WTC11 (cell line): Measurements from ENCODE around the gene IFNA17. TPM values are rescaled to one million over a fixed set of nuclear protein-coding genes. Genes with fewer than 3 reads are reported as not detected.

ENCODE experiments used
- ATAC-seq: fragments of 200-7000 bp; cut with Tn5 transposase; 2 replicates; pipeline ENCODE4 v1.10.0; 2021; ENCODE audit warnings: mild to moderate bottlenecking, moderate library complexity
- Bru-seq: library from RNA; stranded (reverse); fragments of 400-500 nt; gene quantifications from one replicate; lab custom pipeline; 2021; lab: Mats Ljungman, UMichigan
- CTCF ChIA-PET: fragments of 300-600 bp; sonication (Branson Sonifier 250); formaldehyde crosslinking; loops from one replicate; lab custom pipeline; 2021; ENCODE audit warnings: antibody characterized with exemption; lab: Charles Lee
- POLR2A ChIA-PET: fragments of 350-600 bp; sonication (Branson Sonifier 250); formaldehyde crosslinking; loops from one replicate; lab custom pipeline; 2021; ENCODE audit warnings: antibody characterized with exemption; lab: Charles Lee
- DNase-seq: peaks from one replicate; pipeline ENCODE4 v3.0.0; 2021; ENCODE audit warnings: low spot score
- H3K27ac Mint-ChIP-seq: 2 replicates; pipeline ENCODE4 v1.8.0; 2021; ENCODE audit warnings: mixed read lengths
- H3K27me3 Mint-ChIP-seq: 2 replicates; pipeline ENCODE4 v1.8.0; 2021; ENCODE audit warnings: low read depth, mild to moderate bottlenecking, moderate library complexity, mixed read lengths
- H3K36me3 Mint-ChIP-seq: 2 replicates; pipeline ENCODE4 v1.8.0; 2021; ENCODE audit warnings: mixed read lengths
- H3K4me1 Mint-ChIP-seq: 2 replicates; pipeline ENCODE4 v1.8.0; 2022; ENCODE audit warnings: mixed read lengths
- H3K4me3 Mint-ChIP-seq: 2 replicates; pipeline ENCODE4 v1.8.0; 2021; ENCODE audit warnings: mild to moderate bottlenecking, moderate library complexity, mixed read lengths
- H3K9me3 Mint-ChIP-seq: 2 replicates; pipeline ENCODE4 v1.8.0; 2021; ENCODE audit warnings: mixed read lengths
- ATF2 ChIP-seq: sonication (generic); formaldehyde crosslinking; IDR thresholded peaks from 2 replicates; pipeline ENCODE4 v1.8.1; 2022; ENCODE audit warnings: low read depth, missing genetic modification reagents, borderline replicate concordance
- ATF3 ChIP-seq: sonication (generic); formaldehyde crosslinking; conservative IDR thresholded peaks from 2 replicates; pipeline ENCODE4 v1.8.1; 2022; ENCODE audit warnings: mild to moderate bottlenecking, missing genetic modification reagents
- CTCF ChIP-seq: fragments of 200-600 bp; IDR thresholded peaks from 2 replicates; pipeline ENCODE4 v1.8.0; 2022; ENCODE audit warnings: antibody characterized with exemption
- E2F4 ChIP-seq: sonication (generic); formaldehyde crosslinking; IDR thresholded peaks from 2 replicates; pipeline ENCODE4 v1.8.1; 2022; ENCODE audit warnings: low read depth, mild to moderate bottlenecking, moderate library complexity, missing genetic modification reagents, borderline replicate concordance
- ESRRA ChIP-seq: sonication (generic); formaldehyde crosslinking; IDR thresholded peaks from 2 replicates; pipeline ENCODE4 v1.8.1; 2022; ENCODE audit warnings: mild to moderate bottlenecking, missing genetic modification reagents, borderline replicate concordance
- FOXK1 ChIP-seq: sonication (generic); formaldehyde crosslinking; IDR thresholded peaks from 2 replicates; pipeline ENCODE4 v1.8.0; 2022; ENCODE audit warnings: mild to moderate bottlenecking, moderate library complexity, missing genetic modification reagents
- IRF1 ChIP-seq: sonication (generic); formaldehyde crosslinking; IDR thresholded peaks from 2 replicates; pipeline ENCODE4 v1.8.0; 2023; ENCODE audit warnings: missing genetic modification reagents
- MYBL2 ChIP-seq: sonication (generic); formaldehyde crosslinking; IDR thresholded peaks from 2 replicates; pipeline ENCODE4 v1.8.1; 2023; ENCODE audit warnings: mild to moderate bottlenecking, moderate library complexity, missing genetic modification reagents
- NFATC4 ChIP-seq: fragments of 250-450 bp; sonication (Bioruptor Pico); IDR thresholded peaks from 2 replicates; pipeline ENCODE4 v1.9.0; 2021; ENCODE audit warnings: mild to moderate bottlenecking
- NFYB ChIP-seq: sonication (generic); formaldehyde crosslinking; conservative IDR thresholded peaks from 2 replicates; pipeline ENCODE4 v1.8.0; 2022; ENCODE audit warnings: low read depth, missing genetic modification reagents
- NR3C1 ChIP-seq: sonication (generic); formaldehyde crosslinking; conservative IDR thresholded peaks from 2 replicates; pipeline ENCODE4 v1.8.1; 2023; ENCODE audit warnings: low read depth, mild to moderate bottlenecking, missing genetic modification reagents
- PRDM15 ChIP-seq: sonication (generic); formaldehyde crosslinking; IDR thresholded peaks from 2 replicates; pipeline ENCODE4 v1.8.0; 2022; ENCODE audit warnings: missing genetic modification reagents
- PREB ChIP-seq: sonication (generic); formaldehyde crosslinking; IDR thresholded peaks from 2 replicates; pipeline ENCODE4 v1.8.1; 2022; ENCODE audit warnings: mild to moderate bottlenecking, missing genetic modification reagents, moderate library complexity, borderline replicate concordance
- PRRX2 ChIP-seq: fragments of 250-450 bp; sonication (Bioruptor Pico); IDR thresholded peaks from 2 replicates; pipeline ENCODE4 v1.8.0; 2021; ENCODE audit warnings: mild to moderate bottlenecking
- RELA ChIP-seq: sonication (generic); formaldehyde crosslinking; IDR thresholded peaks from 2 replicates; pipeline ENCODE4 v1.8.1; 2022; ENCODE audit warnings: missing genetic modification reagents, mild to moderate bottlenecking, borderline replicate concordance
- TEAD4 ChIP-seq: sonication (generic); formaldehyde crosslinking; IDR thresholded peaks from 2 replicates; pipeline ENCODE4 v1.8.0; 2022; ENCODE audit warnings: mild to moderate bottlenecking, missing genetic modification reagents
- USF1 ChIP-seq: sonication (generic); formaldehyde crosslinking; IDR thresholded peaks from 2 replicates; pipeline ENCODE4 v1.8.0; 2022; ENCODE audit warnings: mild to moderate bottlenecking, missing genetic modification reagents
- ZBTB21 ChIP-seq: sonication (generic); formaldehyde crosslinking; IDR thresholded peaks from 2 replicates; pipeline ENCODE4 v1.8.1; 2023; ENCODE audit warnings: mild to moderate bottlenecking, missing genetic modification reagents, borderline replicate concordance
- ZNF219 ChIP-seq: sonication (generic); formaldehyde crosslinking; IDR thresholded peaks from 2 replicates; pipeline ENCODE4 v1.8.0; 2023; ENCODE audit warnings: missing genetic modification reagents, mild to moderate bottlenecking, borderline replicate concordance
- ZNF232 ChIP-seq: sonication (generic); formaldehyde crosslinking; IDR thresholded peaks from 2 replicates; pipeline ENCODE4 v1.8.0; 2022; ENCODE audit warnings: mild to moderate bottlenecking, missing genetic modification reagents
- long read RNA-seq, 3 experiments: library from RNA in 1 of 3; library from capped mRNA in 1 of 3; library from polyadenylated mRNA in 1 of 3; unstranded in 2 of 3; stranded (forward) in 1 of 3; transcript quantifications; one replicate each; pipeline ENCODE4 v2.0.0, GENCODE V29; 2021
- total RNA-seq: library from RNA; stranded (reverse); gene quantifications from 3 replicates; pipeline ENCODE4 v1.2.3, GENCODE V29; 2021

IFNA17 gene
- total RNA-seq (not detected in 3 replicates), Bru-seq, nascent RNA (not detected)
- long read RNA-seq, experiment 1, result 0 reads
- long read RNA-seq, experiment 2, result 0 reads
- long read RNA-seq, experiment 3, result 0 reads

GRCh38 chr9:21228122-21228521 is at the start of gene IFNA17:
IFNA17 (minus strand) TSS chr9:21228222; CDS start chr9:21228173, 49 bp downstream.
- TF ChIP-seq PREB (CRISPR knock-in tag), result no peak
- TF ChIP-seq IRF1, result no peak
- TF ChIP-seq ZBTB21 (CRISPR knock-in tag), result no peak
- TF ChIP-seq ZNF232 (CRISPR knock-in tag), result no peak
- no peak for TF ChIP-seq USF1
- no peak for TF ChIP-seq TEAD4 (CRISPR knock-in tag)
- no peak for TF ChIP-seq RELA (CRISPR knock-in tag)
- TF ChIP-seq ATF3, result no peak
- no peak for TF ChIP-seq NFYB (CRISPR knock-in tag)
- no peak for TF ChIP-seq PRRX2
- no peak for TF ChIP-seq E2F4
- no peak for TF ChIP-seq NR3C1
- TF ChIP-seq CTCF, result no peak
- no peak for TF ChIP-seq ESRRA (CRISPR knock-in tag)
- no peak for TF ChIP-seq NFATC4 (CRISPR knock-in tag)
- no peak for TF ChIP-seq ATF2 (CRISPR knock-in tag)
- TF ChIP-seq MYBL2 (CRISPR knock-in tag), result no peak
- no peak for TF ChIP-seq PRDM15 (CRISPR knock-in tag)
- TF ChIP-seq FOXK1 (CRISPR knock-in tag), result no peak
- TF ChIP-seq ZNF219 (CRISPR knock-in tag), result no peak
- H3K4me3 Mint-ChIP-seq, result no peak within 1 kb of the TSS
- H3K36me3 Mint-ChIP-seq, result no peaks in the 10 kb centered on the region
- peaks cover 4% of the 10 kb centered on the region; the same call in 1 of the 2 replicates for H3K27me3 Mint-ChIP-seq
- CTCF ChIA-PET, result no interaction called here
- H3K27ac Mint-ChIP-seq, result no peak within 1 kb of the TSS
- POLR2A ChIA-PET, result no interaction called here
- H3K4me1 Mint-ChIP-seq, result no peaks in the 10 kb centered on the region
- ATAC-seq, result no peak
- peaks cover 5% of the 10 kb centered on the region; the same call in 1 of the 2 replicates for H3K9me3 Mint-ChIP-seq
- DNase-seq, result no peak
